ENCODE data around the gene VAV2. TPM values are rescaled to one million over a fixed set of nuclear protein-coding genes. Genes with fewer than 3 reads are reported as not detected.
A peak's percentile ranks its signal among the peaks of the same experiment; 100 is the strongest.

The VAV2 gene
- total RNA-seq, 2 experiments from 2014 or later: 11.0 to 27.8 TPM

DNA sequence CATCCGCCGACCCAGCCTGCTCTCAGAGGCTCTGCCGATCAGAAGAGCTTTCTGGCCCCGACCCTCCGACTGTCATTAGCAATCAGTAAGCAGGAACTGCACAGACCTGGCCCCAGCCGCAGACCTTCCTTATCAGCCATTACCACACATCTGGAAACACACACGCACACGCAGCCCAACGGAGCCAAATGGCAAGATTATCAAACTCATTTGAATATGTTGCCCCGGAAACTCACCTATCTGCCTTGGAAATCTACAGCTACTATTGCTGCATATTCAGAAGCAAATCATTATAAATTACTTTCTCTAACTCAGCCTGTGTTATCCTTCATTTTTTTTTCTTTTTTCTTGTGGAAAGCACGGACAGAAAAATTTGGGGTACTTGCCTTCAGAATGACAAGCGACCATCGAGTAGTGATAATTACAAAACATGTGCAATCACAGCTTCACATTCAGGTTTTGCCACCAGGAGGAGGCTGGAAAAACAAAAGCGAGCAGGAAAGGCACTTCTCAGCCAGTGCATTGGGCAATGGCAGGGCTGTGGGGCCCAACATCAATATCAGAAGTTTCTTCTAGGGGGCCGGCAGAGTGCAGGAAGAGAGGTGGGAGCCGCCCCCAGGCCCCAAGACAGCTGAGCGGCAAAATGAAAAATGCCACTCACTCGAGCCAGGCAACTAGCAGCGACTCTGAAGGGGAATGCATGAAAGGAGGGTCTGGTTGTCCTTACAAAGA is 122.3 kb downstream of the VAV2 start:
- Histone ChIP-seq H4K20me1 (ENCODE audit: insufficient read depth, low read length) (no peaks in the 10 kb centered on the region), H3K4me1 (ENCODE audit: insufficient read depth, low read length, poor library complexity, severe bottlenecking) (peaks cover 9% of the 10 kb centered on the region), H3K4me2 (ENCODE audit: low read length) (peak overlapping the region; percentile 30), H3K9me3 (ENCODE audit: low read length) (peaks cover 10% of the 10 kb centered on the region; the same call in 1 of the 2 replicates), H3K79me2 (ENCODE audit: insufficient read depth, low read depth, low read length) (no peaks in the 10 kb centered on the region), H3K9me2 (ENCODE audit: insufficient read depth, low read length) (no peaks in the 10 kb centered on the region), H3K36me3 (ENCODE audit: insufficient read depth, low read length) (no peaks in the 10 kb centered on the region), H3K27ac (ENCODE audit: low read depth, low read length, poor library complexity, severe bottlenecking) (no peak overlapping the region), H3K4me3 (ENCODE audit: low read depth, low read length, poor library complexity, severe bottlenecking) (peak overlapping the region; percentile 8), H2AFZ (ENCODE audit: low read length) (no peak overlapping the region)
- no peak for DNase-seq (ENCODE audit: low spot score)
- POLR2A ChIA-PET: interaction anchor here (0.8 kb wide), 1 partner anchor 104 kb away, joined by 8 read pairs; no protein-coding TSS in a partner anchor
- no TSS peak for BruUV-seq (replicated peaks)
- CTCF ChIA-PET (ENCODE audit: unreplicated experiment): no interaction called here
- TF ChIP-seq CTCF (conservative IDR thresholded peaks at IDR 0.05; ENCODE audit: low read length): no peak
- no peak for TF ChIP-seq EZH2phosphoT487 (IDR thresholded peaks at IDR 0.05; ENCODE audit: borderline replicate concordance, low read depth, low read length)
- intact Hi-C loops (cut with micrococcal nuclease; ENCODE audit: unreplicated experiment): no loop called here

DNA sequence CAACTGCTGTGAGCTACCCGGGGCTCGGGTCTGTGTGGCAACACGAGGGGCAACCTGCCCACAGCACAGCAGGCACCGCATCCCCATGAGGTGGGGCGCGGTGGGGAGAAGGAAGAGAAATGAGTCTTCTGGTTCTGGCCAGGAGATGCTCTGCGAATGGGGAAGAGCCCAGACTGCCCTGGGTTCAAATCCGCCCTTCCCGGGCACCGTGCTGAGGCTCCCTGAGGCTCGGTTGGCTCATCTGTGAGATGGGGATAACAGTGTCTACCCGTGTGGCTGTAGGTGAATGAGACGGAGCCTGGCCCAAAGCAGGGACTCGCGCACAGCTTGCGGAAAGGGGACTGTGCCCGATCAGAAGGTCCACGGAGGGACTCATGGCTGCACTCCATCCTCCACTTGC is 123.9 kb downstream of the VAV2 start:
- no TSS peak for BruUV-seq (replicated peaks)
- no peak overlapping the region for H3K27ac ChIP-seq (ENCODE audit: low read depth, low read length, poor library complexity, severe bottlenecking)
- no peaks in the 10 kb centered on the region for H3K79me2 ChIP-seq (ENCODE audit: insufficient read depth, low read depth, low read length)
- no peak for DNase-seq (ENCODE audit: low spot score)
- POLR2A ChIA-PET: no interaction called here
- TF ChIP-seq EZH2phosphoT487 (IDR thresholded peaks at IDR 0.05; ENCODE audit: borderline replicate concordance, low read depth, low read length): no peak
- no peak for TF ChIP-seq CTCF (conservative IDR thresholded peaks at IDR 0.05; ENCODE audit: low read length)
- no peaks in the 10 kb centered on the region for H3K36me3 ChIP-seq (ENCODE audit: insufficient read depth, low read length)
- H3K4me1 ChIP-seq (ENCODE audit: insufficient read depth, low read length, poor library complexity, severe bottlenecking): peaks cover 9% of the 10 kb centered on the region
- H3K9me3 ChIP-seq (ENCODE audit: low read length): peaks cover 10% of the 10 kb centered on the region; the same call in 1 of the 2 replicates
- H2AFZ ChIP-seq (ENCODE audit: low read length): no peak overlapping the region
- no peak overlapping the region for H3K4me3 ChIP-seq (ENCODE audit: low read depth, low read length, poor library complexity, severe bottlenecking)
- CTCF ChIA-PET (ENCODE audit: unreplicated experiment): no interaction called here
- no peak overlapping the region for H3K4me2 ChIP-seq (ENCODE audit: low read length)
- no peaks in the 10 kb centered on the region for H3K9me2 ChIP-seq (ENCODE audit: insufficient read depth, low read length)
- no peaks in the 10 kb centered on the region for H4K20me1 ChIP-seq (ENCODE audit: insufficient read depth, low read length)
- intact Hi-C loops (cut with micrococcal nuclease; ENCODE audit: unreplicated experiment): no loop called here

DNA sequence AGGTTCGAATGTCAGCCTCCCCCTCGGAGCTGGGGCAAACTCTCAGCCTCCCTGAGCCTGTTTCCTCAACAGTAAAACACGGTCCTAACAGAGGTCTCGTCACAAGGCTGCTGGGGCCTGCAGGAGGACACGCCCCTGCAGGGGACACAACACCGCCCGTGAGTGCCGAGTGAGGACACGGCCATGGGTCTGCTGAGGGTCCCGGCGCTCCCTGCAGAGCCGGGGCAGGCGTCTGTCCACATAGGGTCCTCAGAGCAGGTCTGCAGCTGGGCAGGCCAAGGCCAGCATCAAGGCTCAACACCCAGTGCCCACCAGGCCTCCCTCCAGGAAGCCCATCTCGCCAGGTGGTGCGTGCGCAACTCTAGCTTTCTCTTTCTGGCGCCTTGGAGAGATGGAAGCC is 125.2 kb downstream of the VAV2 start:
- ChIA-PET CTCF (ENCODE audit: unreplicated experiment) (no interaction called here), POLR2A (no interaction called here)
- Histone ChIP-seq H4K20me1 (ENCODE audit: insufficient read depth, low read length) (no peaks in the 10 kb centered on the region), H3K9me2 (ENCODE audit: insufficient read depth, low read length) (no peaks in the 10 kb centered on the region), H3K4me3 (ENCODE audit: low read depth, low read length, poor library complexity, severe bottlenecking) (no peak overlapping the region), H3K9me3 (ENCODE audit: low read length) (peaks cover 10% of the 10 kb centered on the region; the same call in 1 of the 2 replicates), H3K79me2 (ENCODE audit: insufficient read depth, low read depth, low read length) (no peaks in the 10 kb centered on the region), H2AFZ (ENCODE audit: low read length) (no peak overlapping the region), H3K36me3 (ENCODE audit: insufficient read depth, low read length) (no peaks in the 10 kb centered on the region), H3K27ac (ENCODE audit: low read depth, low read length, poor library complexity, severe bottlenecking) (no peak overlapping the region), H3K4me1 (ENCODE audit: insufficient read depth, low read length, poor library complexity, severe bottlenecking) (peaks cover 9% of the 10 kb centered on the region), H3K4me2 (ENCODE audit: low read length) (no peak overlapping the region)
- intact Hi-C loops (cut with micrococcal nuclease; ENCODE audit: unreplicated experiment): no loop called here
- no peak for DNase-seq (ENCODE audit: low spot score)
- no peak for TF ChIP-seq CTCF (conservative IDR thresholded peaks at IDR 0.05; ENCODE audit: low read length)
- TF ChIP-seq EZH2phosphoT487 (IDR thresholded peaks at IDR 0.05; ENCODE audit: borderline replicate concordance, low read depth, low read length): no peak
- BruUV-seq (replicated peaks): no TSS peak
